Measurements from ENCODE around the gene TMEM50B.
"Not testable (repeated sequence)": the region's sequence is repeated elsewhere in the genome, so short reads cannot be mapped to it uniquely, and the experiment has no call there.

The TMEM50B gene

DNA sequence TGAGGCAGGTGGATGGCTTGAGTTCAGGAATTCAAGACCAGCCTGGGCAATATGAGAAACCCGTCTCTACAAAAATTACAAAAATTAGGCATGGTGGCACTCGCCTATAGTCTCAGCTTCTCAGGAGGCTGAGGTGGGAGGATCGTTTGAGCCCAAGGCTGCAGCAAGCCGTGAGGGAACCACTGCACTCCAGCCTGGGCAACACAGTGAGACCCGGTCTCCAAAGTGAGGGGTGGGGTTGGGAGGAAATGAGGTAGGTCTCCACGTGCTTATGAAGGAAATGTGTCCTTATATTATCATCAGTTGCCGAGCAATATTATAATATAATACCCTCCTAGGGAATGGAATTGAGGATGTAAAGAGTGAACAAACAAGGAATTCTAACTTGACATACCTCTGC, 2.7 kb downstream of the TMEM50B start:
- DNase-seq = no peak

DNA sequence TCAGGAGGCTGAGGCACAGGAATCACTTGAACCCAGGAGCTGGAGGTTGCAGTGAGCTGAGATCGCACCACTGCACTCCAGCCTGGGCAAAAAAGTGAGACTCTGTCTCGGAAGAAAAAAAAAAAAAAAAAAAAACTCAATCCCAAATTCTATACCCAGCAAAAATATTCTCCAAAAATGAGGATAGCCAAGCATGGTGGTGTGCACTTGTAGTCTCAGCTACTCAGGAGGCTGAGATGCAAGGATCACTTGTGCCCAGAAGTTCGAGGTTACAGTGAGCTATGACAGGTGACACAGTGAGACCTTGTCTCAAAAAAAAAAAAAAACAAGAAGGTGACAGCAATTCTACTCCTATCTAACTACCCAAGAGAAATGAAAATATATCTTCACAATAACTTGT, 6.4 kb downstream of the TMEM50B start:
- no peak for DNase-seq

- no peak for DNase-seq
Observed at GRCh38 chr21:33470701-33471100, 9.1 kb downstream of the TMEM50B start.

DNA sequence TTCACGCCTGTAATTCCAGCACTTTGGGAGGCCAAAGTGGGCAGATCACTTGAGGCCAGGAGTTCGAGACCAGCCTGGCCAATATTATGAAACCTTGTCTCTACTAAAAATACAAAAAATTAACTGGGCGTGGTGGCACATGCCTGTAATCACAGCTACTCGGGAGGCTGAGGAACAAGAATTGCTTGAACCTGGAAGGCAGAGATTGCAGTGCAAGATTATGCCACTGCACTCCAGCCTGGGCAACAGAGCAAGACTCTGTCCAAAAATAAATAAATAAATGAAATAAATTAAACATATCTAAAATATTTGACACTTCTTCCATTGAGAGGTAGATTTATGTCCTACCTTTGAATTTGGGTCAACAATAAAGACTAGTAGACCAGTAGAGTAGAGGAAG, 10.6 kb downstream of the TMEM50B start:
- DNase-seq = not testable (repeated sequence)

DNA sequence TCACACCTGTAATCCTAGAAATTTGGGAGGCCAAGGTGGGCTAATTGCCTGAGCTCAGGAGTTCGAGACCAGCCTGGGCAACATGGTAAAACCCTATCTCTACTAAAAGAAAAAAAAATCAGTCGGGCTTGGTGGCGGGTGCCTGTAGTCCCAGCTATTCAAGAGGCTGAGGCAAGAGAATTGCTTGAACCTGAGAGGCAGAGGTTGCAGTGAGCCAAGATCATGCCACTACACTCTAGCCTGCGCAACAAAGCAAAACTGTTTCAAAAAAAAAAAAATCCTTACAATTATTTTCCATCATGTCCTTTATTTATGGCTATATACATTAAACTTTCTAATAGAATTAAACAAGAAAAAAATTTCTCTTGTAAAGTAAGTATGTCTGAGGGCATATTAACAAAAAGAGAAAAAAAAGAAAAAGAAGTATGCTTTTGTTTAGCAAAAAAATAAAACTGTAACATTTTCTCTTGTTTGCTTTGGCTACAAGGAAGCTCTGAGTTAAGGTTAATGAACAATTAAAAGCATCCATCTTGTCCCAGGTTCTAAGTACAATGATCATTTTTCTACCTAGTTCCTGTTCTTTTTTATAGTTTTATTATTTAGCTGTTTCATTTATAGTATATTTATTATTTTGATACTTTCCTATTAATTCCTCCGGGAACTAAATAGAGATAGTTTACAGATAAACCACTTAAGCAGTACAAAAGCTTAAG, 18.1 kb downstream of the TMEM50B start:
- no peak for DNase-seq

- no peak for DNase-seq
Observed at GRCh38 chr21:33458861-33459260, 20.9 kb downstream of the TMEM50B start.

DNA sequence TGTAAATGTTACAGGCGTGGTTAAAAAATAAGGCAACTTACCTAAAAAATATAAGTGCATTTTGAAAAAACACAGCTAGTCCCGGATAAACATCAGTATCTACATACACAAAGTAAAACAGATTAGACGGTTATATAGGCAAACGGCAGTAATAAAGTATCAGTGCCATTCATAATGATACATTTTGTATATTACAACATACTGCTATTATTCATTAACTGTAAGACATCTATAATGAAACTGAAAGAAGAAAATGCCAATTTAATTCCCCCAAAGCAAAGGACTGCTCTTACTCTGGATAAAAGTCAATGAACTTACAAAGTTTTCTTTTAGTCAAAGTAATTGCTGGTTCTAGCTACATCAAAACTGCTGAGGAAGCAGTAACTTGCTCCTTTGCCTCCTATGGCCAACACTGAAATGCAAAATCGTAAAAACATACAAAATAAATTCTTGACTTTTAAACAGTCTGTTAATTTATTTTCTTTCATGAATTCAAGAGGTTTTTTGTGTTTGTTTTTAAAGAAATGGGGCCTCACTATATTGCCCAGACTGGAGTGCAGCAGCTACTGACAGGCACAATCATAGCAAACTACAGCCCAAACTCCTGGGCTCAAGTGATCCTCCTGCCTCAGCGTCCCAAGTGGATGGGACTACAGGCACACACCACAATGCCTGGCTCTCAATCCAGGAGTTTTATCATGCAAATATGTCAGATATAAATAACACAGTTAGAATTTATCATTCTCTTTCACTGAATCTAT, 23.9 kb downstream of the TMEM50B start:
- no peak for DNase-seq

- no peak for DNase-seq
Observed at GRCh38 chr21:33452362-33452761, 27.4 kb downstream of the TMEM50B start.

GRCh38 chr21:33451634-33452071, 28.1 kb downstream of the TMEM50B start:
- DNase-seq = no peak

GRCh38 chr21:33449616-33450015, 30.2 kb downstream of the TMEM50B start:
- DNase-seq = no peak

- not testable (repeated sequence) for DNase-seq
Observed at GRCh38 chr21:33446620-33447019, 33.2 kb downstream of the TMEM50B start.

- peak; percentile 53 for DNase-seq
Observed at GRCh38 chr21:33444499-33444898, 35.3 kb downstream of the TMEM50B start.

DNA sequence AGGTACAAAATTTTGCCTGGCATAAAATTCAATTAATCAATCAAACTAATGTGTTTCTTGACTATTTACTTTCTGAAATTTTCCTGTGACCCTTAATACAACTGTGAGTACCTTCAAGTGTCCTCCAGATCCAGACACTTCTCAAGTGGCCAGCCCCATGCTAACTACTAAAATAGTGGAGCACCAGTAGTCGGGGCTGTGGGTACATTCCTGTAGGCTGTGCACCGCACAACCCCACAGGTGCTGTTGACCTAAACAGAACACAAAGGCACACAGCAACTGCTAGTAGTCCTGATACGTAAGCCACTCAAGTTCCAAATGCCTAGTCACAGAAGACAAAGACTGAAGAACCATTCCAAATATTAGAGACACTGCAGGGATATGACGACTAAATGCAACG, 36.6 kb downstream of the TMEM50B start:
- peak; percentile 76 for DNase-seq

GRCh38 chr21:33441489-33442477, 38.0 kb downstream of the TMEM50B start:
- DNase-seq = peak; percentile 83

DNA sequence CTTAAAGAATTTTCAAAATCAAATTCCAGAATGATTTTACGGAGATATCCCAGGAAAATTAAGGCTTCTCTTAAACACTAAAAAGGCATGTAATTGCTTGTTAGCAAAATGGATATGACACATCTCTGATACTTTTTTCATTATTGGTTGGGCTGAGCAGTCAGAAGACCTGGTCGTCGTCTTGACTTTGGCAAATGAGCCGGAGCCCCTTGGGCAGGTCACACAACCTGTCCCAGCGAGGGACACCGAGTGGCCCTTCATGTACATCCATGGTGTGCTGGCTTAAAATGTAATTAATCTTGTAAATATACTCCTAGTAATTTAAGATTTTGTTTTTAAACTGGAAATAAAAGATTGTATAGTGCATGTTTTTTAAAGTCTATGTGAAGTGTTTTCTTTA, 42.6 kb downstream of the TMEM50B start:
- no peak for DNase-seq

DNA sequence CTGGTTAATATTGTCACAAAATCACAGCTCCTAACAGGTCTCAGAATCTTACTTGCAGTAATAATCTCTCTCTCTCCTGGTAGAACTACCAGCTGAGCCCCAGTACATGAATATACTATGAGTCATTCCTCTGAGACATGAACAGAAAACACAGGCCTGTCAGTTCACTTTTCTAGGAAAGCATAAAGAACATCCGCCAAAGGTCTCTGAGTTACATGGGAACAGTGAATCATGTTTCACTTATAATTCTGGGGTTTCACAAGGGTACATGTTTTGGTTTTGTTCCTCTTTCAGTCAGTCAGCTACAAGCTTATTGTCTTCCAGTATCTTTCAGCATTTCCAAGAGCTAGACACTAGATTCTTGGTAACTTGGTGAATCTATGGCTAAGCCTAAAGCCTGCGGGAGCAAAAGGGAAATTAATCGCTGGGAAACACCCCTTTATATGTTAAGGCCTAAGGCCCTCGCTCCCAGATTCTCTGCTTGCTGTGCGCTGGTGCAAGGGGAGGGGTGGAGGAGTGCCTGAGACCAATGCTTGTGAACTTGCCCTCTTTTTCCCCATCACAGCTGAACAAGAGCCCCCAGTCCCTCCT, 44.9 kb downstream of the TMEM50B start:
- DNase-seq = no peak

DNA sequence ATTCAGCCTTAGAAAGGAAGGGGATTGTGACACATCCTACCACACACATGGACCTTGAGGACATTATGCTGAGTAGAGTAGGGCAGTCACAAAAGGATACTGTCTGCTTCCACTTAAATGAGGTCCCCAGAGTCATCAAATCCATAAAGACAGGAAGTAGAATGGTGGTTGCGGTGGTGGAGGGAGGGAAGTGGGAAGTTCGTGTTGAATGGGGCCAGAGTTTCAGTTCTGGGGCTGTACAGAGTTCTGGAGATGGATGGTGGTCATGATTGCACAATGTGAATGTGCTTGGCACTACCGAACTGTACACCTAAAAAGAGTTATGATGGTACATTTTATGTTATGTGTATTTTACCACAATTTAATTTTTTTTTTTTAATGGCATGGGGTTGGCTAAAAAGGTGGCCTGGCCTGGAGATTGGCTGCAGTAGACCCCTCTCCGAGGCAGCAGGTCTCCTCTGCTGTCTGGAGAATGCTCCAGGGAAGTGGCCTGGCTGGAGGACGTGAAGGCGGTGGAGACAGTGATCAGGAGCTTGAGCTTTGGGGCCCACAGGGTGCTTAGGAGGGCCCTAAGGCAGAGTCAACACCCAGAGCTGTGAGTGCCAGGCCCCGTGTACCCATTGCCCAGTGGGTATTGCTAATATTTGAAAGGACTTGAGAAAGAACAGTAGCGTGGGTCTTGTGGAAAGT, 46.2 kb downstream of the TMEM50B start:
- no peak for DNase-seq

DNA sequence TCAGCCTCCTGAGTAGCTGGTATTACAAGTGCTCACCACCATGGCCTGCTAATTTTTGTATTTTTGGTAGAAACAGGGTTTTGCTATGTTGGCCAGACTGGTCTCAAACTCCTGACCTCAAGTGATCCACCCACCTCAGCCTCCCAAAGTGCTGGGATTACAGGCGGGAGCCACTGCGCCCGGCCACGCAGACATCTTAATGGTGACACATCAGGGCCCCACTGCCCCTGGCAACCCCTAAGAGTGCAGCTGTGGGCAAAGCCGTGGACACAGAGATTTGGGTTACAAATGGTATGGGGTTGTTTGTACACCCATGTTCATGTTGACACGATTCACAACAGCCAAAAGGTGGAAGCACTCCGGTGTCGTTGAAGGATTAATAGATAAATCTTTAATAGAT, 46.8 kb downstream of the TMEM50B start:
- no peak for DNase-seq

- no peak for DNase-seq
Observed at GRCh38 chr21:33432496-33432895, 47.3 kb downstream of the TMEM50B start.

DNA sequence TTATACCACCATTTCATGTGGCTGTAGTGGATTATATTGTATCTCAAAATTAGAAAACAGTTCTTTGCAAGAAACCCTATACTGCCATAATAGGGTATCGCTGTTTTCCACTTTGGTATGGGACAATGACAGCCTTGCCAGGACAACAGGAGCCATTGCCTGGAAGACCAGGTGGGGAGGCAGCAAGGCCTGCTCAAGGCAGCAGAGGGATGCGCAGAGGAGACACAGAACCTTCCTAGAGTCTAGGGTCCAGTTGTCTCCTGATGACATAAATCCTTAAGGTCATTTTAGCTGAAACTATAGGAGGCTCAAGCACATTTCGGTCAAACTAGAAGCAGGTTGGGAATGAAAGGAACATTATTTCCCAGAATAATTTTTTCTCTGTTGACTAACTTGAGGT, 48.9 kb downstream of the TMEM50B start:
- no peak for DNase-seq

GRCh38 chr21:33428669-33429068, 51.1 kb downstream of the TMEM50B start:
- no peak for DNase-seq

DNA sequence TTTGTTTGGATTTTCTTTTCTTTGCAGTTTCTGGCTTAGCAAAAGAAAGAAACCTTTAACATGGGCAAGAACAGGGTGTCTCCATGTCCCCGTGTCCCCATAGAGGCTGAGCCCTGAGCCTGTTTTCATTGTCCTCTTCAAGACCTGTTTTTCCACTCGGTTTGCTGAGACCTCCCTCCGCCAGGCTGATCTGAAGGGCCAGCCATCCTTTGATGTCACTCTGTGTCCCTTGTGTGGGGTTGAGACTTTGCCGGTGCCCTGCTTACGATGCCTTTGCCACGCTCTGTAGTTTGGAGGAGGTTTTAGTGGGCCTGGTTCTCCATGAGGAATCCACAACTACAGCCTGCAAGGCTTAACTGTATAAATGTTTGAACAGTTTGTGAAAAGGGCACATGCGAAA, 52.7 kb downstream of the TMEM50B start:
- DNase-seq = no peak

Data from DMS79 (cell line).